A549 (cell line): Measurements from ENCODE around the gene LAMB3. TPM values are rescaled to one million over a fixed set of nuclear protein-coding genes. Genes with fewer than 3 reads are reported as not detected.

Experiments used
- ATAC-seq, 2 experiments: fragments of 200-7000 bp in 1 of 2; fragments of >200 bp in 1 of 2; cut with Nextera tagmentation in 1 of 2; cut with Tn5 transposase in 1 of 2; 3 replicates each; pipeline versions ENCODE4 v1.8.0 to v1.9.1; 2018 to 2020; ENCODE audit warnings: mild to moderate bottlenecking in 1 of 2, moderate library complexity in 1 of 2
- CTCF ChIA-PET: fragments of 300-600 bp; sonication (Branson Sonifier 250); formaldehyde crosslinking; extraction: SDS; loops from one replicate; lab custom pipeline; 2021; ENCODE audit warnings: antibody characterized with exemption, inconsistent platforms; lab: Yijun Ruan, JAX
- POLR2A ChIA-PET: fragments of 350-600 bp; formaldehyde crosslinking; extraction: SDS; loops from one replicate; lab custom pipeline; 2021; ENCODE audit warnings: antibody characterized with exemption, inconsistent platforms; lab: Yijun Ruan, JAX
- DNase-seq, 2 experiments: peaks; one replicate each; pipeline versions ENCODE4 v3.0.0 to v3.0.0-alpha.2; 2011 to 2016; ENCODE audit warnings: low read depth in 1 of 2, low spot score in 1 of 2
- FAIRE-seq: peaks from 2 replicates; lab custom pipeline; 2011; peaks lifted over from hg19 to GRCh38; lab: Jason Lieb, UNC
- H3K27ac ChIP-seq, 2 experiments: fragments of >200 bp; sonication (Bioruptor Twin); formaldehyde crosslinking; 3 replicates each; pipeline ENCODE4 v1.5.1; 2016 to 2017
- H3K4me1 ChIP-seq: fragments of >200 bp; sonication (Bioruptor Twin); formaldehyde crosslinking; 3 replicates; pipeline ENCODE4 v1.6.1; 2016
- H3K4me2 ChIP-seq: fragments of >200 bp; sonication (Bioruptor Twin); formaldehyde crosslinking; 3 replicates; pipeline ENCODE4 v1.6.1; 2016
- H3K4me3 ChIP-seq: fragments of >200 bp; sonication (Bioruptor Twin); formaldehyde crosslinking; 3 replicates; pipeline ENCODE4 v1.5.1; 2016
- H3K9me3 ChIP-seq: fragments of >200 bp; sonication (Bioruptor Twin); formaldehyde crosslinking; 3 replicates; pipeline ENCODE4 v1.6.1; 2016
- BCL3 ChIP-seq: fragments of >200 bp; sonication (Bioruptor Twin); formaldehyde crosslinking; IDR thresholded peaks from 3 replicates; pipeline ENCODE4 v1.6.1; 2016
- CEBPB ChIP-seq, 2 experiments: fragments of >200 bp in 1 of 2; sonication (Bioruptor Twin) in 1 of 2; formaldehyde crosslinking in 1 of 2; IDR thresholded peaks; 2 replicates each; pipeline ENCODE4 v1.6.1; 2012 to 2016
- E2F6 ChIP-seq: IDR thresholded peaks from 2 replicates; pipeline ENCODE4 v1.6.1; 2012; ENCODE audit warnings: low read depth, borderline replicate concordance
- FOSL2 ChIP-seq, 2 experiments: fragments of 450-650 bp in 1 of 2; fragments of >200 bp in 1 of 2; sonication (Bioruptor Twin) in 1 of 2; formaldehyde crosslinking; IDR thresholded peaks; 2 replicates each; pipeline versions ENCODE4 v1.5.0 to v1.6.1; 2016 to 2020; ENCODE audit warnings: mild to moderate bottlenecking in 1 of 2, moderate library complexity in 1 of 2
- FOXS1 ChIP-seq: fragments of 250-450 bp; sonication (Bioruptor Pico); IDR thresholded peaks from 2 replicates; pipeline ENCODE4 v1.5.0; 2020; ENCODE audit warnings: mild to moderate bottlenecking, moderate library complexity
- HDAC2 ChIP-seq: fragments of 200-600 bp; sonication (generic); IDR thresholded peaks from 2 replicates; pipeline ENCODE4 v1.6.1; 2016
- HES2 ChIP-seq: fragments of >200 bp; sonication (Bioruptor Twin); formaldehyde crosslinking; IDR thresholded peaks from 2 replicates; pipeline ENCODE4 v1.6.1; 2016
- JUNB ChIP-seq: fragments of >200 bp; sonication (Bioruptor Twin); formaldehyde crosslinking; IDR thresholded peaks from 2 replicates; pipeline ENCODE4 v1.6.1; 2016
- MAX ChIP-seq: IDR thresholded peaks from 2 replicates; pipeline ENCODE4 v1.6.1; 2012
- MYC ChIP-seq: IDR thresholded peaks from 2 replicates; pipeline ENCODE4 v1.6.1; 2012; ENCODE audit warnings: mild to moderate bottlenecking, inconsistent platforms, low read length, improper control_type of control experiment, borderline replicate concordance
- REST ChIP-seq: fragments of 200-600 bp; sonication (generic); IDR thresholded peaks from 2 replicates; pipeline ENCODE4 v1.6.1; 2016; ENCODE audit warnings: antibody characterized with exemption, mild to moderate bottlenecking, moderate library complexity
- ZSCAN20 ChIP-seq: fragments of 250-450 bp; sonication (Bioruptor Pico); IDR thresholded peaks from 2 replicates; pipeline ENCODE4 v1.8.0; 2022; ENCODE audit warnings: mild to moderate bottlenecking, moderate library complexity
- WGBS: methylation state at CpG from one replicate; pipeline ENCODE4 v1.1.6; 2017; ENCODE audit errors: missing lambda C conversion rate; 5-methylcytosine and 5-hydroxymethylcytosine counted together
- polyA plus RNA-seq, 4 experiments: library from polyadenylated mRNA; depleted of rRNA in 3 of 4; stranded (reverse); fragments of >200 nt; fragmentation: RNase III in 1 of 4; extraction: RNeasy Plus Mini Kit Qiagen cat#74134 plus additional on column Dnase treatment in 1 of 4; gene quantifications; 2 replicates in 3 of 4; 3 replicates in 1 of 4; pipeline ENCODE4 v1.2.3, GENCODE V29; 2011 to 2017

LAMB3 gene
- polyA plus RNA-seq, 2 of the 4 experiments (the other 2 are of a cell fraction), result 7.3 to 9.1 TPM

GRCh38 chr1:209653915-209654351, 1.7 kb upstream of the LAMB3 start:
- ChIA-PET CTCF (interaction anchor here (1.0 to 4.2 kb wide), 7 partner anchors 11 to 159 kb away, joined by 3 to 20 read pairs (median 4); no protein-coding TSS in a partner anchor), POLR2A (no interaction called here)
- DNase-seq, result no peak
- Histone ChIP-seq H3K9me3 (no peaks in the 10 kb centered on the region), H3K4me2 (peak overlapping the region; percentile 73), H3K27ac (peak overlapping the region; percentile 39 to 81), H3K4me3 (no peak overlapping the region), H3K4me1 (peaks cover 61% of the 10 kb centered on the region)
- no peak for ATAC-seq
- WGBS, result 65% methylated on average over 7 of the region's 7 CpGs
- no peak for FAIRE-seq
- TF ChIP-seq CEBPB (IDR thresholded peaks at IDR 0.05) (peak in 1 of 2 experiments; percentile 63; a peak in 1 of 4 replicates), HDAC2 (no peak)

- peak overlapping the region; percentile 73 for H3K4me2 ChIP-seq
- TF ChIP-seq FOXS1 (no peak), BCL3 (no peak), HES2 (no peak), FOSL2 (IDR thresholded peaks at IDR 0.05) (no peak), FOSL2 (CRISPR knock-in tag; IDR thresholded peaks at IDR 0.05) (peak; percentile 24; the same call in 1 of the 2 replicates), REST (peak; percentile 81)
- peak overlapping the region; percentile 73 to 81; a peak in 5 of 6 replicates for H3K27ac ChIP-seq
- no peaks in the 10 kb centered on the region for H3K9me3 ChIP-seq
- DNase-seq, result peak in 1 of 2 experiments; percentile 60
- ChIA-PET CTCF (interaction anchor here (0.8 to 4.2 kb wide), 8 partner anchors 20 to 158 kb away, joined by 3 to 20 read pairs (median 4); no protein-coding TSS in a partner anchor), POLR2A (interaction anchor here (0.6 kb wide), 1 partner anchor 1568 kb away, joined by 3 read pairs; no protein-coding TSS in a partner anchor)
- peaks cover 71% of the 10 kb centered on the region for H3K4me1 ChIP-seq
- 44% methylated on average over 3 of the region's 3 CpGs for WGBS
- peak; percentile 18 for FAIRE-seq
- no peak overlapping the region for H3K4me3 ChIP-seq
- peak; percentile 10 to 18; a peak in 3 of 6 replicates for ATAC-seq
Observed at GRCh38 chr1:209652873-209653401, 712 bp upstream of the LAMB3 start.

GRCh38 chr1:209651138-209651587, 1.1 kb downstream of the LAMB3 start:
- peak; percentile 84 to 86 for ATAC-seq
- Histone ChIP-seq H3K27ac (peak overlapping the region; percentile 73 to 81), H3K9me3 (no peaks in the 10 kb centered on the region), H3K4me2 (peak overlapping the region; percentile 73), H3K4me3 (no peak overlapping the region), H3K4me1 (peaks cover 84% of the 10 kb centered on the region)
- peak; percentile 82 to 84 for DNase-seq
- FAIRE-seq, result no peak
- CTCF ChIA-PET, result interaction anchor here (1.1 to 4.2 kb wide), 3 partner anchors 24 to 44 kb away, joined by 3 to 20 read pairs (median 13); no protein-coding TSS in a partner anchor
- POLR2A ChIA-PET, result no interaction called here
- WGBS, result 5% methylated on average over 5 of the region's 5 CpGs
- TF ChIP-seq MAX (peak; percentile 80), ZSCAN20 (CRISPR knock-in tag) (no peak), FOSL2 (IDR thresholded peaks at IDR 0.05) (no peak; the same call in 1 of the 2 replicates), FOSL2 (CRISPR knock-in tag; IDR thresholded peaks at IDR 0.05) (peak; percentile 76), MYC (0 out of 2 replicates have a peak, but pooled peaks have one; percentile 17), E2F6 (peak; percentile 84; the same call in 1 of the 2 replicates), JUNB (0 out of 2 replicates have a peak, but pooled peaks have one; percentile 21)
